WTC11 (cell line): ENCODE measurements around the gene GAK. TPM values are rescaled to one million over a fixed set of nuclear protein-coding genes. Genes with fewer than 3 reads are reported as not detected.

Experiments
- ATAC-seq: fragments of 200-7000 bp; cut with Tn5 transposase; 2 replicates; pipeline ENCODE4 v1.10.0; 2021; ENCODE audit warnings: mild to moderate bottlenecking, moderate library complexity
- CTCF ChIA-PET: fragments of 300-600 bp; sonication (Branson Sonifier 250); formaldehyde crosslinking; loops from one replicate; lab custom pipeline; 2021; ENCODE audit warnings: antibody characterized with exemption; lab: Charles Lee
- POLR2A ChIA-PET: fragments of 350-600 bp; sonication (Branson Sonifier 250); formaldehyde crosslinking; loops from one replicate; lab custom pipeline; 2021; ENCODE audit warnings: antibody characterized with exemption; lab: Charles Lee
- DNase-seq: peaks from one replicate; pipeline ENCODE4 v3.0.0; 2021; ENCODE audit warnings: low spot score
- H3K27ac Mint-ChIP-seq: 2 replicates; pipeline ENCODE4 v1.8.0; 2021; ENCODE audit warnings: mixed read lengths
- H3K27me3 Mint-ChIP-seq: 2 replicates; pipeline ENCODE4 v1.8.0; 2021; ENCODE audit warnings: low read depth, mild to moderate bottlenecking, moderate library complexity, mixed read lengths
- H3K36me3 Mint-ChIP-seq: 2 replicates; pipeline ENCODE4 v1.8.0; 2021; ENCODE audit warnings: mixed read lengths
- H3K4me1 Mint-ChIP-seq: 2 replicates; pipeline ENCODE4 v1.8.0; 2022; ENCODE audit warnings: mixed read lengths
- H3K4me3 Mint-ChIP-seq: 2 replicates; pipeline ENCODE4 v1.8.0; 2021; ENCODE audit warnings: mild to moderate bottlenecking, moderate library complexity, mixed read lengths
- H3K9me3 Mint-ChIP-seq: 2 replicates; pipeline ENCODE4 v1.8.0; 2021; ENCODE audit warnings: mixed read lengths
- ETV6 ChIP-seq: sonication (generic); formaldehyde crosslinking; IDR thresholded peaks from 2 replicates; pipeline ENCODE4 v1.8.1; 2022; ENCODE audit warnings: mild to moderate bottlenecking, missing genetic modification reagents
- FOXK1 ChIP-seq: sonication (generic); formaldehyde crosslinking; IDR thresholded peaks from 2 replicates; pipeline ENCODE4 v1.8.0; 2022; ENCODE audit warnings: mild to moderate bottlenecking, moderate library complexity, missing genetic modification reagents
- GRHL2 ChIP-seq: fragments of 250-450 bp; sonication (Bioruptor Pico); IDR thresholded peaks from 2 replicates; pipeline ENCODE4 v1.8.0; 2022; ENCODE audit warnings: mild to moderate bottlenecking, moderate library complexity; ENCODE audit not compliant: insufficient replicate concordance, severe bottlenecking
- JAZF1 ChIP-seq: fragments of 250-450 bp; sonication (Bioruptor Pico); IDR thresholded peaks from 2 replicates; pipeline ENCODE4 v1.9.0; 2021; ENCODE audit warnings: moderate library complexity, mild to moderate bottlenecking, inconsistent platforms
- JUN ChIP-seq: sonication (generic); formaldehyde crosslinking; IDR thresholded peaks from 2 replicates; pipeline ENCODE4 v1.8.0; 2023; ENCODE audit warnings: mild to moderate bottlenecking, missing genetic modification reagents
- KAT7 ChIP-seq: sonication (generic); formaldehyde crosslinking; IDR thresholded peaks from 2 replicates; pipeline ENCODE4 v1.8.1; 2023; ENCODE audit warnings: missing genetic modification reagents, mild to moderate bottlenecking, borderline replicate concordance
- NFE2L1 ChIP-seq: sonication (generic); formaldehyde crosslinking; IDR thresholded peaks from 2 replicates; pipeline ENCODE4 v1.8.1; 2023; ENCODE audit warnings: missing genetic modification reagents
- OVOL2 ChIP-seq: fragments of 250-450 bp; sonication (Bioruptor Pico); IDR thresholded peaks from 2 replicates; pipeline ENCODE4 v1.9.0; 2021; ENCODE audit warnings: mild to moderate bottlenecking, borderline replicate concordance
- SMAD3 ChIP-seq: sonication (generic); formaldehyde crosslinking; IDR thresholded peaks from 2 replicates; pipeline ENCODE4 v1.8.0; 2022; ENCODE audit warnings: missing genetic modification reagents, mild to moderate bottlenecking, borderline replicate concordance
- SMAD4 ChIP-seq: sonication (generic); formaldehyde crosslinking; IDR thresholded peaks from 2 replicates; pipeline ENCODE4 v1.8.0; 2022; ENCODE audit warnings: mild to moderate bottlenecking, missing genetic modification reagents
- TCF7 ChIP-seq: sonication (generic); formaldehyde crosslinking; IDR thresholded peaks from 2 replicates; pipeline ENCODE4 v1.8.0; 2022; ENCODE audit warnings: mild to moderate bottlenecking, low read depth, missing genetic modification reagents, moderate library complexity
- ZNF121 ChIP-seq: sonication (generic); formaldehyde crosslinking; IDR thresholded peaks from 2 replicates; pipeline ENCODE4 v1.8.0; 2023; ENCODE audit warnings: missing genetic modification reagents
- ZNF232 ChIP-seq: sonication (generic); formaldehyde crosslinking; IDR thresholded peaks from 2 replicates; pipeline ENCODE4 v1.8.0; 2022; ENCODE audit warnings: mild to moderate bottlenecking, missing genetic modification reagents
- ZNF416 ChIP-seq: fragments of 250-450 bp; sonication (Bioruptor Pico); IDR thresholded peaks from 2 replicates; pipeline ENCODE4 v1.9.0; 2021; ENCODE audit warnings: mild to moderate bottlenecking, inconsistent platforms
- total RNA-seq: library from RNA; stranded (reverse); gene quantifications from 3 replicates; pipeline ENCODE4 v1.2.3, GENCODE V29; 2021
- TF ChIP-seq, protein P1 (sequence below): fragments of 250-450 bp; sonication (Bioruptor Pico); IDR thresholded peaks from 2 replicates; pipeline ENCODE4 v1.8.0; 2021; ENCODE audit warnings: mild to moderate bottlenecking
- TF ChIP-seq, protein P2 (sequence below): fragments of 200-600 bp; IDR thresholded peaks from 2 replicates; pipeline ENCODE4 v1.8.0; 2022; ENCODE audit warnings: antibody characterized with exemption
- TF ChIP-seq, protein P3 (sequence below): sonication (generic); formaldehyde crosslinking; conservative IDR thresholded peaks from 2 replicates; pipeline ENCODE4 v1.8.1; 2023; ENCODE audit warnings: mild to moderate bottlenecking, low read depth, missing genetic modification reagents, moderate library complexity
- TF ChIP-seq, protein P4 (sequence below): sonication (generic); formaldehyde crosslinking; IDR thresholded peaks from 2 replicates; pipeline ENCODE4 v1.8.1; 2022; ENCODE audit warnings: low read depth, mild to moderate bottlenecking, moderate library complexity, missing genetic modification reagents, borderline replicate concordance
- TF ChIP-seq, protein P5 (sequence below): sonication (generic); formaldehyde crosslinking; IDR thresholded peaks from 2 replicates; pipeline ENCODE4 v1.8.1; 2022; ENCODE audit warnings: missing genetic modification reagents, borderline replicate concordance
- TF ChIP-seq, protein P6 (sequence below): sonication (generic); formaldehyde crosslinking; IDR thresholded peaks from 2 replicates; pipeline ENCODE4 v1.8.1; 2023; ENCODE audit warnings: mild to moderate bottlenecking, missing genetic modification reagents

GAK gene
- total RNA-seq, 1 experiment from 2014 or later: 121 TPM

DNA sequence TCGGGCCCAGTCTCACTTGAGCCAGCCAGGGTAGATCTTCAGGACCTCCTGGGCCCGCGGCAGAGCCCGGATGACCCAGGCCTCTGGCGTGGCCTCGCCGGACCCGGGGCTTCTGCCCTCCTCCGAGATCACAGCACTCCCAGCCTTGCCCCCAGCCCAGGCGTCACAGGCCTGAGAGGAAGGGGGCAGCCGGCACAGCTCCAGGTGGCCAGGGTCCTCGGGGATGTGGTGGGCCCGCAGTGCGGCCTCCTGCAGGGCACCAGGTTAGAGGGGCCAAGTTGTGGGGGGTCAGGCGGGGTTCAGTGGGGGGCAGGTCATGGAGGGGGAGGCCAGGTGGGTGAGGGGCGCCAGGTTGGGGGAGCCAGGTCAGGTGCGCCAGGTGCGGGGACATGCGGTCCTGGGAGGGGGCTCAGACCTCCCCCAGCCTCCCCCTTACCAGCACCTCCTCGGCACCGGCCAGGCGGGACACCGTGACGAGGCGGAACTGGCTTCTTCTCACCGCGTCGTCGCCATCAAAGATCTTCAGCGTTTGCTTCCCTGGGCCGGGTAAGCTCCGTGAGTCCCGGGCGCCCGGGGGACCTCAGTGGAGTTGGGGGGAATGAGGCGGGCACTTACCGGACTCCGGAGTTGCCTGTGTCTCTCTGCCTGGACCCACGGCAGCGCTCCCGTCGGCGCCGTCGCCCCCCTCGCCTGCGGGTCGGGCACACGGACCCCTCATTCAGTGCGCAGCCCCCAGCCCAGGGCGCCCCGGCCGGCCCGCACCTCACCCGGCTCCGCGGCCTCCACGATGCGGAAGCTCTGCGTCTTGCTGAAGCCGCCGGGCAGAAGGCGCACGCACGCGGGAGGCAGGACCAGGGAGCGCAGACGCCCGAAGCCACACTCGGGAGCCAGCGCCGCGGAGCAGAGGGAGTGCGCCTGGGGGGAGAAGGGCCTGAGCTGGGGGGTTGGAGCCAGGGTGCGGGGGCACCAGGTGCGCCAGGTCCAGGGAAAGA lies 35.3 kb upstream of the GAK start (continued):
- TF ChIP-seq, protein P1, sequence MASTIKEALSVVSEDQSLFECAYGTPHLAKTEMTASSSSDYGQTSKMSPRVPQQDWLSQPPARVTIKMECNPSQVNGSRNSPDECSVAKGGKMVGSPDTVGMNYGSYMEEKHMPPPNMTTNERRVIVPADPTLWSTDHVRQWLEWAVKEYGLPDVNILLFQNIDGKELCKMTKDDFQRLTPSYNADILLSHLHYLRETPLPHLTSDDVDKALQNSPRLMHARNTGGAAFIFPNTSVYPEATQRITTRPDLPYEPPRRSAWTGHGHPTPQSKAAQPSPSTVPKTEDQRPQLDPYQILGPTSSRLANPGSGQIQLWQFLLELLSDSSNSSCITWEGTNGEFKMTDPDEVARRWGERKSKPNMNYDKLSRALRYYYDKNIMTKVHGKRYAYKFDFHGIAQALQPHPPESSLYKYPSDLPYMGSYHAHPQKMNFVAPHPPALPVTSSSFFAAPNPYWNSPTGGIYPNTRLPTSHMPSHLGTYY (CRISPR knock-in tag): no peak
- TF ChIP-seq, protein P2, sequence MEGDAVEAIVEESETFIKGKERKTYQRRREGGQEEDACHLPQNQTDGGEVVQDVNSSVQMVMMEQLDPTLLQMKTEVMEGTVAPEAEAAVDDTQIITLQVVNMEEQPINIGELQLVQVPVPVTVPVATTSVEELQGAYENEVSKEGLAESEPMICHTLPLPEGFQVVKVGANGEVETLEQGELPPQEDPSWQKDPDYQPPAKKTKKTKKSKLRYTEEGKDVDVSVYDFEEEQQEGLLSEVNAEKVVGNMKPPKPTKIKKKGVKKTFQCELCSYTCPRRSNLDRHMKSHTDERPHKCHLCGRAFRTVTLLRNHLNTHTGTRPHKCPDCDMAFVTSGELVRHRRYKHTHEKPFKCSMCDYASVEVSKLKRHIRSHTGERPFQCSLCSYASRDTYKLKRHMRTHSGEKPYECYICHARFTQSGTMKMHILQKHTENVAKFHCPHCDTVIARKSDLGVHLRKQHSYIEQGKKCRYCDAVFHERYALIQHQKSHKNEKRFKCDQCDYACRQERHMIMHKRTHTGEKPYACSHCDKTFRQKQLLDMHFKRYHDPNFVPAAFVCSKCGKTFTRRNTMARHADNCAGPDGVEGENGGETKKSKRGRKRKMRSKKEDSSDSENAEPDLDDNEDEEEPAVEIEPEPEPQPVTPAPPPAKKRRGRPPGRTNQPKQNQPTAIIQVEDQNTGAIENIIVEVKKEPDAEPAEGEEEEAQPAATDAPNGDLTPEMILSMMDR: no peak
- TF ChIP-seq GRHL2: no peak
- TF ChIP-seq TCF7 (CRISPR knock-in tag): no peak
- TF ChIP-seq KAT7 (CRISPR knock-in tag): no peak
- TF ChIP-seq JAZF1 (CRISPR knock-in tag): no peak

DNA sequence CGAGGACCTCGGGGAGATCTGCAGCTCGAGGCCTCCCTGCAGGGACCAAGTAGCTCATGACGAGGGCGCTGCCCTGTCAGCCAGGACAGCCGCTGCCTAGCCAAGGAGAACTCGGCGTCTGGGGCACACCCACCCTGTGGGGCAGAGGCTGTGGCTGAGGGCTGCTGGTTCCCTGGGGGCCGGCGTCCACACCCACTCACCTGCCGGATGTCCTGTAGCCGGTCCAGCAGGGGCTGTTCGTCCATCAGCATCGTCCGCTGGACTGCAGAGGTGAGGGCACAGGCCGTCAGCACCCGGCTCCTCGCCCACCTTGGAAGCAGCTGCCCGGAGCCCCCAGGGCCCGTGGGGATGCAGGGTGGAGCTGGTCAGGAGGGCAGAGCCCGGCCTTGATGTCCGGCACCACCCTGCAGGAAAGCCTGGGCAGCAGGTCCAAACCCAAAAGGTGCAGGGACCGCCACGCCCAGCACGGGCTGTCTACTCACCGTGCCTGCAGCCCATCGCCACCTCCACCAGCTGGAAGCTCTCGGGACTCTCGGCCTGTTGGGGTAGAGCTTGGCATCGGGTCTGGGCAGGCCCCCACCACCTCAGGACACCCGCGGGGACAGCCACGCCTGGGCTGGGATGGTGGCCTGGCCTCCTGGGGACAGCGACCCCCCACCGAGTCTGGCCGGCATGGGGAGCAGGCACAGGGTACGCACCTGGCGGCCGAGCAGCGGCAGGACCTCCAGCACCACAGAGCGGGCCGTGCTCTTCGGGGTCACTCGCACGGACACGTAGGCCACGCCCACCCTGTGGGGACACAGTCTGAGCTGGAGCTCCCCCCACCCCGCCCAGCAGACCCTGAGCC lies 34.4 kb upstream of the GAK start:
- CTCF ChIA-PET: interaction anchor here (1.1 to 1.3 kb wide), 2 partner anchors 21 to 40 kb away, joined by 3 to 4 read pairs; partner anchors contain the start of gene IDUA
- no peak overlapping the region for H3K27ac Mint-ChIP-seq
- ATAC-seq: no peak
- POLR2A ChIA-PET: no interaction called here
- H3K36me3 Mint-ChIP-seq: no peaks in the 10 kb centered on the region
- H3K4me1 Mint-ChIP-seq: no peaks in the 10 kb centered on the region
- H3K27me3 Mint-ChIP-seq: peaks cover 17% of the 10 kb centered on the region
- no peaks in the 10 kb centered on the region for H3K9me3 Mint-ChIP-seq
- no peak for DNase-seq
- no peak overlapping the region for H3K4me3 Mint-ChIP-seq
- TF ChIP-seq NFE2L1 (CRISPR knock-in tag): no peak
- TF ChIP-seq, protein P2: no peak
- TF ChIP-seq, protein P3, sequence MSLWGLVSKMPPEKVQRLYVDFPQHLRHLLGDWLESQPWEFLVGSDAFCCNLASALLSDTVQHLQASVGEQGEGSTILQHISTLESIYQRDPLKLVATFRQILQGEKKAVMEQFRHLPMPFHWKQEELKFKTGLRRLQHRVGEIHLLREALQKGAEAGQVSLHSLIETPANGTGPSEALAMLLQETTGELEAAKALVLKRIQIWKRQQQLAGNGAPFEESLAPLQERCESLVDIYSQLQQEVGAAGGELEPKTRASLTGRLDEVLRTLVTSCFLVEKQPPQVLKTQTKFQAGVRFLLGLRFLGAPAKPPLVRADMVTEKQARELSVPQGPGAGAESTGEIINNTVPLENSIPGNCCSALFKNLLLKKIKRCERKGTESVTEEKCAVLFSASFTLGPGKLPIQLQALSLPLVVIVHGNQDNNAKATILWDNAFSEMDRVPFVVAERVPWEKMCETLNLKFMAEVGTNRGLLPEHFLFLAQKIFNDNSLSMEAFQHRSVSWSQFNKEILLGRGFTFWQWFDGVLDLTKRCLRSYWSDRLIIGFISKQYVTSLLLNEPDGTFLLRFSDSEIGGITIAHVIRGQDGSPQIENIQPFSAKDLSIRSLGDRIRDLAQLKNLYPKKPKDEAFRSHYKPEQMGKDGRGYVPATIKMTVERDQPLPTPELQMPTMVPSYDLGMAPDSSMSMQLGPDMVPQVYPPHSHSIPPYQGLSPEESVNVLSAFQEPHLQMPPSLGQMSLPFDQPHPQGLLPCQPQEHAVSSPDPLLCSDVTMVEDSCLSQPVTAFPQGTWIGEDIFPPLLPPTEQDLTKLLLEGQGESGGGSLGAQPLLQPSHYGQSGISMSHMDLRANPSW (CRISPR knock-in tag): no peak
- TF ChIP-seq SMAD3 (CRISPR knock-in tag): no peak
- TF ChIP-seq, protein P4, sequence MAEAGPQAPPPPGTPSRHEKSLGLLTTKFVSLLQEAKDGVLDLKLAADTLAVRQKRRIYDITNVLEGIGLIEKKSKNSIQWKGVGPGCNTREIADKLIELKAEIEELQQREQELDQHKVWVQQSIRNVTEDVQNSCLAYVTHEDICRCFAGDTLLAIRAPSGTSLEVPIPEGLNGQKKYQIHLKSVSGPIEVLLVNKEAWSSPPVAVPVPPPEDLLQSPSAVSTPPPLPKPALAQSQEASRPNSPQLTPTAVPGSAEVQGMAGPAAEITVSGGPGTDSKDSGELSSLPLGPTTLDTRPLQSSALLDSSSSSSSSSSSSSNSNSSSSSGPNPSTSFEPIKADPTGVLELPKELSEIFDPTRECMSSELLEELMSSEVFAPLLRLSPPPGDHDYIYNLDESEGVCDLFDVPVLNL (CRISPR knock-in tag): no peak
- TF ChIP-seq GRHL2: no peak
- TF ChIP-seq OVOL2 (CRISPR knock-in tag): no peak
- TF ChIP-seq, protein P5, sequence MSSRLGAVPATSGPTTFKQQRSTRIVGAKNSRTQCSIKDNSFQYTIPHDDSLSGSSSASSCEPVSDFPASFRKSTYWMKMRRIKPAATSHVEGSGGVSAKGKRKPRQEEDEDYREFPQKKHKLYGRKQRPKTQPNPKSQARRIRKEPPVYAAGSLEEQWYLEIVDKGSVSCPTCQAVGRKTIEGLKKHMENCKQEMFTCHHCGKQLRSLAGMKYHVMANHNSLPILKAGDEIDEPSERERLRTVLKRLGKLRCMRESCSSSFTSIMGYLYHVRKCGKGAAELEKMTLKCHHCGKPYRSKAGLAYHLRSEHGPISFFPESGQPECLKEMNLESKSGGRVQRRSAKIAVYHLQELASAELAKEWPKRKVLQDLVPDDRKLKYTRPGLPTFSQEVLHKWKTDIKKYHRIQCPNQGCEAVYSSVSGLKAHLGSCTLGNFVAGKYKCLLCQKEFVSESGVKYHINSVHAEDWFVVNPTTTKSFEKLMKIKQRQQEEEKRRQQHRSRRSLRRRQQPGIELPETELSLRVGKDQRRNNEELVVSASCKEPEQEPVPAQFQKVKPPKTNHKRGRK (CRISPR knock-in tag): no peak
- TF ChIP-seq, protein P6, sequence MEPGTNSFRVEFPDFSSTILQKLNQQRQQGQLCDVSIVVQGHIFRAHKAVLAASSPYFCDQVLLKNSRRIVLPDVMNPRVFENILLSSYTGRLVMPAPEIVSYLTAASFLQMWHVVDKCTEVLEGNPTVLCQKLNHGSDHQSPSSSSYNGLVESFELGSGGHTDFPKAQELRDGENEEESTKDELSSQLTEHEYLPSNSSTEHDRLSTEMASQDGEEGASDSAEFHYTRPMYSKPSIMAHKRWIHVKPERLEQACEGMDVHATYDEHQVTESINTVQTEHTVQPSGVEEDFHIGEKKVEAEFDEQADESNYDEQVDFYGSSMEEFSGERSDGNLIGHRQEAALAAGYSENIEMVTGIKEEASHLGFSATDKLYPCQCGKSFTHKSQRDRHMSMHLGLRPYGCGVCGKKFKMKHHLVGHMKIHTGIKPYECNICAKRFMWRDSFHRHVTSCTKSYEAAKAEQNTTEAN (CRISPR knock-in tag): no peak
- TF ChIP-seq FOXK1 (CRISPR knock-in tag): no peak
- TF ChIP-seq ZNF232 (CRISPR knock-in tag): no peak
- TF ChIP-seq JUN: no peak
- TF ChIP-seq ZNF416 (CRISPR knock-in tag): no peak
- TF ChIP-seq ETV6: no peak
- no peak for TF ChIP-seq SMAD4
- TF ChIP-seq ZNF121 (CRISPR knock-in tag): no peak
